Body of pancreas (tissue), 4 donors: ENCODE measurements around the gene RIC3. TPM values are rescaled to one million over a fixed set of nuclear protein-coding genes. Genes with fewer than 3 reads are reported as not detected.

ENCODE experiments used
- ATAC-seq: fragments of 150-250 bp; one replicate; pipeline ENCODE4 v1.9.1; 2016
- DNase-seq, 4 donors: peaks; one replicate each; pipeline ENCODE4 v3.0.0-alpha.2; 2019
- H3K27ac ChIP-seq, 4 donors: fragments of 200-600 bp; sonication (generic); 1 replicate in 3 of 4; 2 replicates in 1 of 4; pipeline versions ENCODE4 v1.5.1 to v1.6.1; 2016 to 2019; ENCODE audit warnings: mild to moderate bottlenecking in 1 of 4, mixed read lengths in 1 of 4, moderate library complexity in 1 of 4
- H3K27me3 ChIP-seq, 2 donors: fragments of 200-600 bp; sonication (generic); one replicate each; pipeline ENCODE4 v1.6.0; 2016; ENCODE audit warnings: mild to moderate bottlenecking in 1 of 2
- H3K36me3 ChIP-seq, 2 donors: fragments of 200-600 bp; sonication (generic); replicated peaks in 1 of 2; 2 replicates each; pipeline ENCODE4 v1.5.1; 2016; ENCODE audit warnings: low read depth in 2 of 2; ENCODE audit not compliant: insufficient read depth in 1 of 2
- H3K4me1 ChIP-seq: fragments of 200-600 bp; sonication (generic); one replicate; pipeline ENCODE4 v1.6.0; 2016
- H3K4me3 ChIP-seq, 2 donors: fragments of 200-600 bp; sonication (generic); 1 replicate in 1 of 2; 2 replicates in 1 of 2; pipeline ENCODE4 v1.5.1; 2016 to 2019
- H3K9me3 ChIP-seq, 3 donors: fragments of 200-600 bp; sonication (generic); 1 replicate in 2 of 3; 2 replicates in 1 of 3; pipeline ENCODE4 v1.5.1; 2016
- POLR2A ChIP-seq, 3 donors: fragments of 450-650 bp; IDR thresholded peaks; one replicate each; pipeline ENCODE4 v1.6.1; 2016; ENCODE audit warnings: antibody characterized with exemption in 3 of 3, mild to moderate bottlenecking in 2 of 3
- WGBS, 2 donors: methylation state at CpG; one replicate each; pipeline ENCODE4 v1.1.5; 2017; 5-methylcytosine and 5-hydroxymethylcytosine counted together
- intact Hi-C: fragments of 100-400 bp; cut with DNase I; formaldehyde crosslinking; loops from one replicate; pipeline ENCODE4 v1.15.1; 2023
- total RNA-seq, 2 donors: library from RNA; depleted of rRNA; stranded (reverse); fragments of >200 nt; gene quantifications; one replicate each; pipeline ENCODE4 v1.1.0, GENCODE V29; 2016
- TF ChIP-seq, protein P1 (sequence below), 7 experiments: fragments of 450-650 bp in 4 of 7; fragments of 200-600 bp in 3 of 7; sonication (generic) in 3 of 7; IDR thresholded peaks; one replicate each; pipeline ENCODE4 v1.5.1; 2016 to 2019; ENCODE audit warnings: antibody characterized with exemption in 7 of 7

RIC3 gene
- total RNA-seq, 2 donors from 2014 or later, result 40.0 to 44.5 TPM

DNA sequence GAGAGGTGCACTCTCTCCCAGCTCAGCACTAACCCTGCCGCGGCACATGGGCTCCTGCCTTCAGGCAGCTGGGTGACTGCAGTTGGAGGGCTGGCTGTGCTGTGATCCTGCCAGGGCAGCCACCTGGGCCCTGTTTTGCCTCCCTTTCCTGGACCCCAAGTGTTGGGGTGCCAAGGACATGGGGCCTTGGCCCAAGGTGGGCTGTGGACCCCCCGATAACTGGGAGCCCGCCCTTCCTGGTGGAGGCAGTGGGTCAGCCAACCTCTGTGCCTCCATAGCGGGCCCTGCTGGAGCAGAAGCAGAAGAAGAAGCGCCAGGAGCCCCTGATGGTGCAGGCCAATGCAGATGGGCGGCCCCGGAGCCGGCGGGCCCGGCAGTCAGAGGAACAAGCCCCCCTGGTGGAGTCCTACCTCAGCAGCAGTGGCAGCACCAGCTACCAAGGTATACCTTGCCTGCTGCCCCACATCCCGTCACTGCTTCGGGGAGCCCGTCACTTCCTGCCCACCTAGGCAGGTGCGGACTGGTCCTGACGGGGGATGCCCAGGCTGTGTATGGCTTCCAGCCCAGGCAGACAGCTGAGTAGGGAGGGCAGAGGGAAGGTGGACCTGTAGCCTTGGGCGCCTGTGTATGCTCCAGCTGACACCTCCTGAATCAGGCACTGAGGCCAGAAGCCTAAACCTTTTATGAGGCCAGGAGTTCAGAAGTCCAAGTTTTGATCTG, 78.9 kb downstream of the RIC3 start:
- no peaks in the 10 kb centered on the region for H3K9me3 ChIP-seq
- no peak overlapping the region for H3K27ac ChIP-seq
- H3K36me3 ChIP-seq, result no peaks in the 10 kb centered on the region
- H3K4me3 ChIP-seq, result no peak overlapping the region
- no peaks in the 10 kb centered on the region for H3K27me3 ChIP-seq
- TF ChIP-seq, protein P1, sequence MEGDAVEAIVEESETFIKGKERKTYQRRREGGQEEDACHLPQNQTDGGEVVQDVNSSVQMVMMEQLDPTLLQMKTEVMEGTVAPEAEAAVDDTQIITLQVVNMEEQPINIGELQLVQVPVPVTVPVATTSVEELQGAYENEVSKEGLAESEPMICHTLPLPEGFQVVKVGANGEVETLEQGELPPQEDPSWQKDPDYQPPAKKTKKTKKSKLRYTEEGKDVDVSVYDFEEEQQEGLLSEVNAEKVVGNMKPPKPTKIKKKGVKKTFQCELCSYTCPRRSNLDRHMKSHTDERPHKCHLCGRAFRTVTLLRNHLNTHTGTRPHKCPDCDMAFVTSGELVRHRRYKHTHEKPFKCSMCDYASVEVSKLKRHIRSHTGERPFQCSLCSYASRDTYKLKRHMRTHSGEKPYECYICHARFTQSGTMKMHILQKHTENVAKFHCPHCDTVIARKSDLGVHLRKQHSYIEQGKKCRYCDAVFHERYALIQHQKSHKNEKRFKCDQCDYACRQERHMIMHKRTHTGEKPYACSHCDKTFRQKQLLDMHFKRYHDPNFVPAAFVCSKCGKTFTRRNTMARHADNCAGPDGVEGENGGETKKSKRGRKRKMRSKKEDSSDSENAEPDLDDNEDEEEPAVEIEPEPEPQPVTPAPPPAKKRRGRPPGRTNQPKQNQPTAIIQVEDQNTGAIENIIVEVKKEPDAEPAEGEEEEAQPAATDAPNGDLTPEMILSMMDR (IDR thresholded peaks at IDR 0.05), result no peak
- TF ChIP-seq POLR2A (IDR thresholded peaks at IDR 0.05), result no peak
- intact Hi-C loops, result loop anchor here (5.0 kb wide), 1 partner anchor 53 kb away; no protein-coding TSS in a partner anchor
- DNase-seq (no peak), ATAC-seq (no peak)
- 86 to 89% methylated on average over 11 to 17 of the region's 17 CpGs for WGBS, 2 donors
- H3K4me1 ChIP-seq, result no peaks in the 10 kb centered on the region

GRCh38 chr11:8087756-8088155, 81.1 kb downstream of the RIC3 start:
- TF ChIP-seq, protein P1 (IDR thresholded peaks at IDR 0.05), result no peak
- TF ChIP-seq POLR2A (IDR thresholded peaks at IDR 0.05), result no peak
- H3K36me3 ChIP-seq, result no peaks in the 10 kb centered on the region
- H3K4me1 ChIP-seq, result no peaks in the 10 kb centered on the region
- ATAC-seq, result no peak
- WGBS, 2 donors, result 65 to 79% methylated on average over 2 to 3 of the region's 3 CpGs
- no peak overlapping the region for H3K4me3 ChIP-seq
- no peak for DNase-seq
- H3K27ac ChIP-seq, result no peak overlapping the region
- H3K27me3 ChIP-seq, result no peaks in the 10 kb centered on the region
- no peaks in the 10 kb centered on the region for H3K9me3 ChIP-seq
- intact Hi-C loops, result no loop called here

- 81 to 100% methylated on average over 1 to 4 of the region's 4 CpGs for WGBS, 2 donors
- no peak for TF ChIP-seq POLR2A (IDR thresholded peaks at IDR 0.05)
- TF ChIP-seq, protein P1 (IDR thresholded peaks at IDR 0.05), result peak in 1 of 7 experiments; percentile 14
- H3K36me3 ChIP-seq, result no peaks in the 10 kb centered on the region
- no peaks in the 10 kb centered on the region for H3K9me3 ChIP-seq
- intact Hi-C loops, result no loop called here
- DNase-seq (no peak), ATAC-seq (no peak)
- H3K27ac ChIP-seq, result no peak overlapping the region
- H3K4me3 ChIP-seq, result no peak overlapping the region
- H3K27me3 ChIP-seq, result no peaks in the 10 kb centered on the region
- no peaks in the 10 kb centered on the region for H3K4me1 ChIP-seq
These were observed 81.6 kb downstream of the RIC3 start for GRCh38 chr11:8087185-8087584.

DNA sequence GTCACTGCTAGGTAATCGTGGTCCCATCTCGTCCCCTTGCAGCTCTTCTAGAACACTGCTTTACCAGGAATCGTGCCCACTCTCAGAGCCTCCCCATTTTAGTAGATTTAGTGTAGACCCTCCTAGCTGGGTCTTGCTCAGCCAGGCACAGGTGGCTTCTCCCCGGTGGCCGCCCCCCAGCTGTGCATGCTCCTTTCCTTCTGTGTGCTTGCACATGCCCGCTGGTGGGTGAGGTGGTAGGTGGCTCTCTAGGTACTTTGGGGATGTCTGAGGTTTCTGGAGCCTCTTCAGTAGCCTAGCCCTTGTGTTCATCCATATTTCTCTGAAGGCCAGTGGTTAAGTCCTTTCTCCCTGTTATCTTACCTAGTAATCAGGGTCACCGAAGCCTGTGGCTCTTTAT, 82.3 kb downstream of the RIC3 start:
- no peak overlapping the region for H3K4me3 ChIP-seq
- H3K36me3 ChIP-seq, result no peaks in the 10 kb centered on the region
- no peak overlapping the region for H3K27ac ChIP-seq
- WGBS, 2 donors, result 68 to 73% methylated on average over 7 of the region's 7 CpGs
- intact Hi-C loops, result no loop called here
- H3K9me3 ChIP-seq, result no peaks in the 10 kb centered on the region
- peaks cover 6% of the 10 kb centered on the region for H3K4me1 ChIP-seq
- TF ChIP-seq POLR2A (IDR thresholded peaks at IDR 0.05), result no peak
- TF ChIP-seq, protein P1 (IDR thresholded peaks at IDR 0.05), result no peak
- DNase-seq (no peak), ATAC-seq (no peak)
- H3K27me3 ChIP-seq, result no peaks in the 10 kb centered on the region

GRCh38 chr11:8086001-8086479, 82.8 kb downstream of the RIC3 start:
- TF ChIP-seq POLR2A (IDR thresholded peaks at IDR 0.05), result no peak
- TF ChIP-seq, protein P1 (IDR thresholded peaks at IDR 0.05), result no peak
- H3K27ac ChIP-seq, result no peak overlapping the region
- WGBS, 2 donors, result 65 to 68% methylated on average over 5 to 8 of the region's 8 CpGs
- ATAC-seq, result no peak
- intact Hi-C loops, result no loop called here
- H3K36me3 ChIP-seq, result no peaks in the 10 kb centered on the region
- H3K4me1 ChIP-seq, result peaks cover 9% of the 10 kb centered on the region
- no peak overlapping the region for H3K4me3 ChIP-seq
- DNase-seq, result no peak
- H3K9me3 ChIP-seq, result no peaks in the 10 kb centered on the region
- H3K27me3 ChIP-seq, result no peaks in the 10 kb centered on the region
